GM23338 (cell line): ENCODE data around the gene RPRML. TPM values are rescaled to one million over a fixed set of nuclear protein-coding genes. Genes with fewer than 3 reads are reported as not detected.

Experiments used
- ATAC-seq: fragments of 200-7000 bp; cut with Tn5 transposase; 3 replicates; pipeline ENCODE4 v1.9.1; 2020
- DNase-seq: peaks from one replicate; pipeline ENCODE4 v3.0.0-alpha.2; 2015; ENCODE audit warnings: low spot score
- H2AFZ ChIP-seq: fragments of 200-600 bp; sonication (generic); 2 replicates; pipeline ENCODE4 v1.8.0; 2016; ENCODE audit warnings: antibody characterized with exemption, mild to moderate bottlenecking, moderate library complexity
- H3F3A ChIP-seq: fragments of 200-600 bp; sonication (generic); replicated peaks from 2 replicates; pipeline ENCODE4 v1.8.0; 2017; ENCODE audit warnings: antibody characterized with exemption, mixed run types, low read depth
- H3K27ac ChIP-seq: fragments of 200-600 bp; sonication (generic); 2 replicates; pipeline ENCODE4 v1.6.1; 2016; ENCODE audit warnings: low read depth
- H3K27me3 ChIP-seq: fragments of 200-600 bp; sonication (generic); 2 replicates; pipeline ENCODE4 v1.8.0; 2016; ENCODE audit warnings: mild to moderate bottlenecking, mixed run types, moderate library complexity; ENCODE audit not compliant: insufficient read depth
- H3K36me3 ChIP-seq: fragments of 200-600 bp; sonication (generic); 2 replicates; pipeline ENCODE4 v1.8.0; 2016; ENCODE audit warnings: mild to moderate bottlenecking; ENCODE audit not compliant: insufficient read depth
- H3K4me1 ChIP-seq: fragments of 200-600 bp; sonication (generic); 2 replicates; pipeline ENCODE4 v1.8.0; 2016; ENCODE audit warnings: mild to moderate bottlenecking, moderate library complexity; ENCODE audit not compliant: insufficient read depth
- H3K4me2 ChIP-seq: fragments of 200-600 bp; sonication (generic); 2 replicates; pipeline ENCODE4 v1.7.1; 2017; ENCODE audit warnings: mixed run types
- H3K4me3 ChIP-seq: fragments of 200-600 bp; sonication (generic); 2 replicates; pipeline ENCODE4 v1.6.1; 2016; ENCODE audit warnings: mixed run types
- H3K79me2 ChIP-seq: fragments of 200-600 bp; sonication (generic); replicated peaks from 2 replicates; pipeline ENCODE4 v1.8.0; 2017; ENCODE audit warnings: mild to moderate bottlenecking; ENCODE audit not compliant: insufficient read depth
- H3K9me2 ChIP-seq: fragments of 200-600 bp; sonication (generic); 2 replicates; pipeline ENCODE4 v1.8.0; 2017; ENCODE audit not compliant: insufficient read depth
- H4K20me1 ChIP-seq: fragments of 200-600 bp; sonication (generic); replicated peaks from 2 replicates; pipeline ENCODE4 v1.8.0; 2017; ENCODE audit warnings: mild to moderate bottlenecking; ENCODE audit not compliant: insufficient read depth
- H3K27ac Mint-ChIP-seq: 2 replicates; pipeline ENCODE4 v1.8.0; 2020; ENCODE audit warnings: inconsistent platforms, mild to moderate bottlenecking, moderate library complexity, mixed read lengths
- H3K27me3 Mint-ChIP-seq: 3 replicates; pipeline ENCODE4 v1.8.0; 2022; ENCODE audit warnings: low read depth, mild to moderate bottlenecking, moderate library complexity, mixed read lengths, inconsistent platforms; ENCODE audit not compliant: insufficient read depth, poor library complexity
- H3K36me3 Mint-ChIP-seq: 3 replicates; pipeline ENCODE4 v1.8.0; 2021; ENCODE audit warnings: low read depth, mild to moderate bottlenecking, inconsistent platforms, moderate library complexity, mixed read lengths
- H3K4me1 Mint-ChIP-seq: 3 replicates; pipeline ENCODE4 v1.8.0; 2020; ENCODE audit warnings: mild to moderate bottlenecking, inconsistent platforms, mixed read lengths
- H3K4me3 Mint-ChIP-seq: 3 replicates; pipeline ENCODE4 v1.8.0; 2021; ENCODE audit warnings: moderate library complexity, mild to moderate bottlenecking, inconsistent platforms, mixed read lengths
- H3K9me3 Mint-ChIP-seq: 3 replicates; pipeline ENCODE4 v1.8.0; 2020; ENCODE audit warnings: moderate library complexity, mild to moderate bottlenecking, inconsistent platforms, mixed read lengths
- CTCF ChIP-seq, 2 experiments: fragments of 200-600 bp in 1 of 2; sonication (generic) in 1 of 2; conservative IDR thresholded peaks; 2 replicates each; pipeline versions ENCODE4 v1.5.1 to v1.6.1; 2016 to 2017; ENCODE audit warnings: antibody characterized with exemption in 2 of 2, low read depth in 2 of 2, mild to moderate bottlenecking in 2 of 2, moderate library complexity in 1 of 2
- ETS1 ChIP-seq: IDR thresholded peaks from 2 replicates; pipeline ENCODE4 v1.6.1; 2016; ENCODE audit warnings: antibody characterized with exemption
- EZH2 ChIP-seq: fragments of 200-600 bp; sonication (generic); IDR thresholded peaks from one replicate; pipeline ENCODE4 v1.8.0; 2017; ENCODE audit warnings: antibody characterized with exemption, mild to moderate bottlenecking, low read depth; ENCODE audit not compliant: unreplicated experiment
- EZH2phosphoT487 ChIP-seq: fragments of 200-600 bp; sonication (generic); IDR thresholded peaks from one replicate; pipeline ENCODE4 v1.8.1; 2018; ENCODE audit warnings: antibody characterized with exemption; ENCODE audit not compliant: unreplicated experiment
- NANOG ChIP-seq: IDR thresholded peaks from 2 replicates; pipeline ENCODE4 v1.6.1; 2016; ENCODE audit warnings: antibody characterized with exemption, borderline replicate concordance
- POLR2AphosphoS5 ChIP-seq: IDR thresholded peaks from 2 replicates; pipeline ENCODE4 v1.6.1; 2016; ENCODE audit warnings: antibody characterized with exemption, low read depth
- STAT1 ChIP-seq: IDR thresholded peaks from one replicate; pipeline ENCODE4 v1.6.1; 2016; ENCODE audit warnings: antibody characterized with exemption; ENCODE audit not compliant: unreplicated experiment
- ZNF114 ChIP-seq: fragments of 250-450 bp; sonication (Bioruptor Pico); IDR thresholded peaks from 2 replicates; pipeline ENCODE4 v1.5.0; 2020; ENCODE audit warnings: mild to moderate bottlenecking, moderate library complexity
- ZNF462 ChIP-seq: fragments of 250-450 bp; sonication (Bioruptor Pico); IDR thresholded peaks from 2 replicates; pipeline ENCODE4 v1.5.0; 2020; ENCODE audit warnings: mild to moderate bottlenecking, moderate library complexity
- polyA plus RNA-seq: library from polyadenylated mRNA; unstranded; fragments of >200 nt; fragmentation: Nextera tagmentation; extraction: Ambion mirVana; gene quantifications from 2 replicates; pipeline ENCODE4 v1.2.1, GENCODE V29; 2016
- total RNA-seq: library from RNA; depleted of rRNA; stranded (reverse); fragments of >200 nt; shearing (Covaris generic); gene quantifications from 2 replicates; pipeline ENCODE4 v1.2.3, GENCODE V29; 2014

Gene RPRML
- total and polyA plus RNA-seq, 2 experiments from 2014 or later: 2.1 to 16.4 TPM

DNA sequence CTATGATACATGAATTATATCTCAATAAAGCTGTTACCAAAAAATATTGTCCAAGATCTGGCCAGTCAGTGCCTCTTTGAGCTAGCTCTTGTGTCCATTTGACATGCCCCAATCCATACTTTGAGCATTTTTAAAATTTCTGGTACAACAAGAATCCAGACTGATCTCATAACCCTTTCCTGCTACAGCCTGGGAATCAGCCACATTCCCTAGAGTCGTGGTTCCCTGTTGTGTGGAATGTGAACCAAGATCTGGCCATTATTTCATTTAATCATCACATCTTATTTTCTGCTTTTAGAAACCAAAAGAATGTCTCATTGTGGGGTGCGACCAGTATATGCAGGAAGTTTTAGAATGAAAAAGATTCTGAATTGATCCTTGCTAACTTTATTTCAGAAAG is 34.3 kb upstream of the RPRML start:
- Mint-ChIP-seq H3K27me3 (no peaks in the 10 kb centered on the region), H3K36me3 (no peaks in the 10 kb centered on the region), H3K4me1 (no peaks in the 10 kb centered on the region), H3K27ac (no peak overlapping the region), H3K4me3 (no peak overlapping the region), H3K9me3 (no peaks in the 10 kb centered on the region)
- Histone ChIP-seq H3K27ac (no peak overlapping the region), H3F3A (no peaks in the 10 kb centered on the region), H3K79me2 (no peaks in the 10 kb centered on the region), H3K27me3 (no peaks in the 10 kb centered on the region), H4K20me1 (no peaks in the 10 kb centered on the region), H3K4me2 (no peak overlapping the region), H2AFZ (no peak overlapping the region), H3K4me3 (no peak overlapping the region), H3K36me3 (no peaks in the 10 kb centered on the region), H3K4me1 (no peaks in the 10 kb centered on the region), H3K9me2 (no peaks in the 10 kb centered on the region)
- DNase-seq (no peak), ATAC-seq (no peak)
- TF ChIP-seq POLR2AphosphoS5 (no peak), ETS1 (no peak), STAT1 (no peak), EZH2 (no peak), NANOG (no peak), EZH2phosphoT487 (no peak)

DNA sequence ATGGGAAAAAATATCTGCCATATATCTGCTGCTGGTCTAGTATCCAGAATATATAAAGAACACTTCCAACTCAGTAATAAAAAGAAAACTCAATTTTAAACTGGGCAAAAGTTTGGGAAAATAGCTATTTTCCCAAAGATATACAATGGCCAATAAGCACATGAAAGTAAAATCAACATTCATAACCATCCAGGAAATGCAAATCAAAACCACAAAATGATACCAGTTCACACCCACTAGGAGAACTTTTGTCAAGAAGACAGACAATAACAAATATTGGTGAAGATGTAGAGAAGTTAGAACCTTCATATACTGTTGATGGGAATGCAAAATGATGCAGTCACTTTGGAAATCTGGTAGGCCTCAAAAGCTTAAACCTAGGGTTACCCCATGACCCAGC is 33.4 kb upstream of the RPRML start:
- ATAC-seq (no peak), DNase-seq (no peak)
- H3K36me3 ChIP-seq: no peaks in the 10 kb centered on the region
- no peaks in the 10 kb centered on the region for H4K20me1 ChIP-seq
- H3F3A ChIP-seq: no peaks in the 10 kb centered on the region
- H3K4me1 ChIP-seq: no peaks in the 10 kb centered on the region
- no peaks in the 10 kb centered on the region for H3K36me3 Mint-ChIP-seq
- no peaks in the 10 kb centered on the region for H3K27me3 ChIP-seq
- no peaks in the 10 kb centered on the region for H3K9me3 Mint-ChIP-seq
- TF ChIP-seq NANOG (no peak), ZNF462 (CRISPR knock-in tag) (no peak), CTCF (conservative IDR thresholded peaks at IDR 0.05; ENCODE audit: low read depth in 2 of 2) (no peak), ZNF114 (CRISPR knock-in tag) (no peak), ETS1 (no peak), POLR2AphosphoS5 (no peak)
- H3K27me3 Mint-ChIP-seq: no peaks in the 10 kb centered on the region
- H3K27ac Mint-ChIP-seq: no peak overlapping the region
- H3K4me1 Mint-ChIP-seq: no peaks in the 10 kb centered on the region
- no peak overlapping the region for H3K4me3 ChIP-seq
- no peak overlapping the region for H2AFZ ChIP-seq
- no peak overlapping the region for H3K4me2 ChIP-seq
- H3K27ac ChIP-seq: no peak overlapping the region
- H3K4me3 Mint-ChIP-seq: no peak overlapping the region
- no peaks in the 10 kb centered on the region for H3K79me2 ChIP-seq
- no peaks in the 10 kb centered on the region for H3K9me2 ChIP-seq
